Fibroblast of skin of abdomen (primary cell): Measurements from ENCODE around the gene KIF2C.
"Not testable (repeated sequence)": the region's sequence is repeated elsewhere in the genome, so short reads cannot be mapped to it uniquely, and the experiment has no call there.

Experiments
- DNase-seq: peaks from one replicate; pipeline ENCODE4 v3.0.0-alpha.2; 2013

KIF2C gene

GRCh38 chr1:44719318-44719717 lies 20.3 kb upstream of the KIF2C start:
- DNase-seq = no peak

- DNase-seq = no peak
Measured at GRCh38 chr1:44720281-44720680, 19.4 kb upstream of the KIF2C start.

GRCh38 chr1:44721485-44722361 lies 17.9 kb upstream of the KIF2C start:
- peak; percentile 94 for DNase-seq

GRCh38 chr1:44723064-44723463 lies 16.6 kb upstream of the KIF2C start:
- no peak for DNase-seq

- no peak for DNase-seq
Measured at GRCh38 chr1:44723496-44724295, 15.9 kb upstream of the KIF2C start.

GRCh38 chr1:44724296-44724954 lies 15.2 kb upstream of the KIF2C start:
- no peak for DNase-seq

- DNase-seq = no peak
Measured at GRCh38 chr1:44724955-44725698, 14.5 kb upstream of the KIF2C start.

- DNase-seq = peak; percentile 98
Measured at GRCh38 chr1:44730741-44731512, 8.7 kb upstream of the KIF2C start, which contains the start of gene RNU5D-1. TSS of gene RNU5D-1 (minus strand) at chr1:44731170.

GRCh38 chr1:44733365-44733764 lies 6.3 kb upstream of the KIF2C start:
- DNase-seq = peak; percentile 76

- no peak for DNase-seq
Measured at GRCh38 chr1:44733784-44734183, 5.9 kb upstream of the KIF2C start.

- no peak for DNase-seq
Measured at GRCh38 chr1:44735992-44736391, 3.6 kb upstream of the KIF2C start.

GRCh38 chr1:44738953-44739306 lies 707 bp upstream of the KIF2C start:
- DNase-seq = not testable (repeated sequence)

GRCh38 chr1:44740179-44740617 lies 561 bp downstream of the KIF2C start:
- no peak for DNase-seq

- DNase-seq = no peak
Measured at GRCh38 chr1:44743211-44743610, 3.6 kb downstream of the KIF2C start.

GRCh38 chr1:44747878-44748277 lies 8.2 kb downstream of the KIF2C start:
- DNase-seq = no peak

GRCh38 chr1:44757420-44757819 lies 17.8 kb downstream of the KIF2C start:
- no peak for DNase-seq

GRCh38 chr1:44759077-44759476 lies 19.4 kb downstream of the KIF2C start:
- DNase-seq = no peak

- DNase-seq = no peak
Measured at GRCh38 chr1:44760876-44761275, 21.2 kb downstream of the KIF2C start.

- DNase-seq = not testable (repeated sequence)
Measured at GRCh38 chr1:44766421-44766820, 26.8 kb downstream of the KIF2C start.

- DNase-seq = peak; percentile 94
Measured at GRCh38 chr1:44775078-44775929, 35.7 kb downstream of the KIF2C start, which contains the start of gene RPS8. TSS of gene RPS8 (plus strand) at chr1:44775540. CDS start at chr1:44775597, 57 bp downstream.
